A549 (cell line): ENCODE results near the gene CISTR. TPM values are rescaled to one million over a fixed set of nuclear protein-coding genes. Genes with fewer than 3 reads are reported as not detected.
A peak's percentile ranks its signal among the peaks of the same experiment; 100 is the strongest.

Experiments
- ATAC-seq, 2 experiments: fragments of 200-7000 bp in 1 of 2; fragments of >200 bp in 1 of 2; cut with Nextera tagmentation in 1 of 2; cut with Tn5 transposase in 1 of 2; 3 replicates each; pipeline versions ENCODE4 v1.8.0 to v1.9.1; 2018 to 2020; ENCODE audit warnings: mild to moderate bottlenecking in 1 of 2, moderate library complexity in 1 of 2
- CTCF ChIA-PET: fragments of 300-600 bp; sonication (Branson Sonifier 250); formaldehyde crosslinking; extraction: SDS; loops from one replicate; lab custom pipeline; 2021; ENCODE audit warnings: antibody characterized with exemption, inconsistent platforms; lab: Yijun Ruan, JAX
- POLR2A ChIA-PET: fragments of 350-600 bp; formaldehyde crosslinking; extraction: SDS; loops from one replicate; lab custom pipeline; 2021; ENCODE audit warnings: antibody characterized with exemption, inconsistent platforms; lab: Yijun Ruan, JAX
- DNase-seq, 2 experiments: peaks; one replicate each; pipeline versions ENCODE4 v3.0.0 to v3.0.0-alpha.2; 2011 to 2016; ENCODE audit warnings: low read depth in 1 of 2, low spot score in 1 of 2
- FAIRE-seq: peaks from 2 replicates; lab custom pipeline; 2011; peaks lifted over from hg19 to GRCh38; lab: Jason Lieb, UNC
- H3K27ac ChIP-seq, 2 experiments: fragments of >200 bp; sonication (Bioruptor Twin); formaldehyde crosslinking; 3 replicates each; pipeline ENCODE4 v1.5.1; 2016 to 2017
- H3K4me1 ChIP-seq: fragments of >200 bp; sonication (Bioruptor Twin); formaldehyde crosslinking; 3 replicates; pipeline ENCODE4 v1.6.1; 2016
- H3K4me2 ChIP-seq: fragments of >200 bp; sonication (Bioruptor Twin); formaldehyde crosslinking; 3 replicates; pipeline ENCODE4 v1.6.1; 2016
- H3K4me3 ChIP-seq: fragments of >200 bp; sonication (Bioruptor Twin); formaldehyde crosslinking; 3 replicates; pipeline ENCODE4 v1.5.1; 2016
- H3K9me3 ChIP-seq: fragments of >200 bp; sonication (Bioruptor Twin); formaldehyde crosslinking; 3 replicates; pipeline ENCODE4 v1.6.1; 2016
- CTCF ChIP-seq: fragments of >200 bp; sonication (Bioruptor Twin); formaldehyde crosslinking; IDR thresholded peaks from 3 replicates; pipeline ENCODE4 v1.5.1; 2016
- EHF ChIP-seq: fragments of 250-450 bp; sonication (Bioruptor Pico); IDR thresholded peaks from 2 replicates; pipeline ENCODE4 v1.5.0; 2020; ENCODE audit warnings: mild to moderate bottlenecking
- FOSL2 ChIP-seq, 2 experiments: fragments of 450-650 bp in 1 of 2; fragments of >200 bp in 1 of 2; sonication (Bioruptor Twin) in 1 of 2; formaldehyde crosslinking; IDR thresholded peaks; 2 replicates each; pipeline versions ENCODE4 v1.5.0 to v1.6.1; 2016 to 2020; ENCODE audit warnings: mild to moderate bottlenecking in 1 of 2, moderate library complexity in 1 of 2
- HOXB13 ChIP-seq: fragments of 250-450 bp; sonication (Bioruptor Pico); IDR thresholded peaks from 2 replicates; pipeline ENCODE4 v1.5.0; 2020; ENCODE audit warnings: low read depth, mild to moderate bottlenecking, moderate library complexity
- JUN ChIP-seq, 2 experiments: fragments of >200 bp; sonication (Bioruptor Twin); formaldehyde crosslinking; IDR thresholded peaks; 2 replicates in 1 of 2; 3 replicates in 1 of 2; pipeline ENCODE4 v1.6.1; 2016 to 2017
- MYC ChIP-seq: IDR thresholded peaks from 2 replicates; pipeline ENCODE4 v1.6.1; 2012; ENCODE audit warnings: mild to moderate bottlenecking, inconsistent platforms, low read length, improper control_type of control experiment, borderline replicate concordance
- POLR2A ChIP-seq: IDR thresholded peaks from 2 replicates; pipeline ENCODE4 v1.6.1; 2012; ENCODE audit warnings: mild to moderate bottlenecking, low read length
- POLR2AphosphoS2 ChIP-seq: conservative IDR thresholded peaks from 2 replicates; pipeline ENCODE4 v1.6.1; 2012; ENCODE audit warnings: low read length, improper control_type of control experiment, inconsistent platforms
- RAD21 ChIP-seq, 2 experiments: fragments of >200 bp in 1 of 2; sonication (Bioruptor Twin) in 1 of 2; formaldehyde crosslinking in 1 of 2; IDR thresholded peaks in 1 of 2; conservative IDR thresholded peaks in 1 of 2; 2 replicates in 1 of 2; 3 replicates in 1 of 2; pipeline ENCODE4 v1.6.1; 2012 to 2018; ENCODE audit warnings: inconsistent platforms in 1 of 2
- RCOR1 ChIP-seq: fragments of 150-350 bp; IDR thresholded peaks from 2 replicates; pipeline ENCODE4 v1.6.1; 2014; ENCODE audit warnings: antibody characterized with exemption, low read length, low read depth
- SMC3 ChIP-seq: fragments of >200 bp; sonication (Bioruptor Twin); formaldehyde crosslinking; IDR thresholded peaks from 3 replicates; pipeline ENCODE4 v1.6.1; 2018; ENCODE audit warnings: inconsistent platforms
- ZC3H11A ChIP-seq: fragments of 450-650 bp; IDR thresholded peaks from 2 replicates; pipeline ENCODE4 v1.6.1; 2014; ENCODE audit warnings: antibody characterized with exemption, mild to moderate bottlenecking
- ZFP36 ChIP-seq: fragments of 450-650 bp; IDR thresholded peaks from 2 replicates; pipeline ENCODE4 v1.6.1; 2014; ENCODE audit warnings: borderline replicate concordance; ENCODE audit not compliant: partially characterized antibody
- WGBS: methylation state at CpG from one replicate; pipeline ENCODE4 v1.1.6; 2017; ENCODE audit errors: missing lambda C conversion rate; 5-methylcytosine and 5-hydroxymethylcytosine counted together
- polyA plus RNA-seq, 4 experiments: library from polyadenylated mRNA; depleted of rRNA in 3 of 4; stranded (reverse); fragments of >200 nt; fragmentation: RNase III in 1 of 4; extraction: RNeasy Plus Mini Kit Qiagen cat#74134 plus additional on column Dnase treatment in 1 of 4; gene quantifications; 2 replicates in 3 of 4; 3 replicates in 1 of 4; pipeline ENCODE4 v1.2.3, GENCODE V29; 2011 to 2017

Gene CISTR
- polyA plus RNA-seq, 2 of the 4 experiments (the other 2 are of a cell fraction), result not detected

- H3K4me2 ChIP-seq, result peak overlapping the region; percentile 37; the same call in 2 of the 3 replicates
- FAIRE-seq, result no peak
Measured at GRCh38 chr12:53743266-53744129, 8.3 kb downstream of the CISTR start.

GRCh38 chr12:53740130-53740491 lies 11.7 kb downstream of the CISTR start:
- Histone ChIP-seq H3K4me3 (no peak overlapping the region), H3K4me2 (no peak overlapping the region), H3K4me1 (no peaks in the 10 kb centered on the region), H3K9me3 (no peaks in the 10 kb centered on the region), H3K27ac (no peak overlapping the region)
- no peak for TF ChIP-seq EHF (CRISPR knock-in tag)
- peak; percentile 51 for TF ChIP-seq ZFP36
- no peak for TF ChIP-seq POLR2A
- ATAC-seq (no peak), DNase-seq (no peak), FAIRE-seq (peak; percentile 18)
- ChIA-PET CTCF (interaction anchor here (0.8 to 24.8 kb wide), 5 partner anchors 9 to 452 kb away, joined by 3 to 833 read pairs (median 4); partner anchors contain the start of gene CISTR), POLR2A (no interaction called here)
- 83% methylated on average over 3 of the region's 3 CpGs for WGBS

More at GRCh38 chr12:53743266-53744129, 8.3 kb downstream of the CISTR start:
- TF ChIP-seq HOXB13 (no peak), JUN (IDR thresholded peaks at IDR 0.05) (no peak), RCOR1 (no peak), SMC3 (peak; percentile 75), RAD21 (conservative IDR thresholded peaks at IDR 0.05 in 1 of 2, IDR thresholded peaks at IDR 0.05 in 1 of 2) (peak; percentile 67 to 77), CTCF (peak; percentile 78), FOSL2 (IDR thresholded peaks at IDR 0.05) (no peak), FOSL2 (CRISPR knock-in tag; IDR thresholded peaks at IDR 0.05) (no peak)
- no peak overlapping the region for H3K4me3 ChIP-seq
- peak; percentile 43 to 77 for ATAC-seq
- ChIA-PET CTCF (interaction anchor here (0.6 to 24.8 kb wide), 41 partner anchors 12 to 471 kb away, joined by 3 to 833 read pairs (median 4); partner anchors contain the start of genes ATP5MC2, CALCOCO1, CISTR and HOXC10), POLR2A (interaction anchor here (1.1 kb wide), 1 partner anchor 35 kb away, joined by 3 read pairs; no protein-coding TSS in a partner anchor)
- no peaks in the 10 kb centered on the region for H3K9me3 ChIP-seq
- H3K4me1 ChIP-seq, result no peaks in the 10 kb centered on the region
- DNase-seq, result peak; percentile 60 to 88
- 0 out of 6 replicates have a peak overlapping the region, but pooled peaks of 1 of the 2 experiments have one; percentile 16 for H3K27ac ChIP-seq
- WGBS, result 13% methylated on average over 16 of the region's 16 CpGs

DNA sequence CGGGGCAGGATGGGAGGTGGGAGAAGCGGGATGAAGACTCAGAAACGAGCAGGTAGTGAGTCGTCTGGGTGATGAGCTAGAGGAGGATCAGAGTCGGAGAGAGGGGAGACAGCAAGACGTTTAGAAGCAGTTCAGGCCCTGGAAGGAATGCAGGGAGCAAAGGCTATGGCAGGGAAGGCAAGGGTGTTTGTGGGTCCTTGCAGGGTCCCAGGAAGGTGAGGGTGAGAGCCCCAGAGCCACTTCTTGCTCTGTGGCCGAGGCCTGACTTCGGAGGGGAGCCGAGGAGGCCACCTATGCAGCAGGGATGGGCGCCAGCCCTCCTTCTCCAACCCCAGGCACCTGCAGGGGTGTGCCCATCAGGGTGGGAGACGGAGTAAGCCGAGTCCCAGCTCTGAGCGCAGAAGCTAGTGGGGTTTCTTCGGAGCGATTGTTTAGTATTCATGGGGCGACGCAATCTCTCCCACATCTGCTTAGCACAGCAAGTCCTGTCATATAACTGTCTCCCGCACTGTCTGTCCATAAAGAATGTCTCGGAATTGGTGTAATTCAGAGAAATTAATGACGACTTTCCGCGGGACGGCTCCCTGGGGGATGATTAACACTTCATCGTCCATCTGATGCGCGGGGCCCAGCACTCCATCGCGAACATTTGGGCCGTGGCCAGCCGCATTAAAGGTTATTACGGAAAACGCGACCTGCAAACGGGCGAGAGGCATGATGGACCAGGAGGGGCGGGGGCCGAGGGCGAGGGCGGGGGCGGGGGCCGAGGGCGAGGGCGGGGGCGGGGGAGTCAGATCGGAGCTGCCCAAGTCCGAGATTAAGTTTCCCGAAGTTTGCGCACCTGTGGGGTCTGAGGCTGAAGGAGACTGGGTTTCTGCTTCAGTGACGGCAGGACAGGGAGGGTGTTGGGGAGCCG lies 12.3 kb downstream of the CISTR start:
- FAIRE-seq, result no peak
- Histone ChIP-seq H3K4me1 (no peaks in the 10 kb centered on the region), H3K27ac (no peak overlapping the region), H3K4me2 (no peak overlapping the region), H3K9me3 (no peaks in the 10 kb centered on the region), H3K4me3 (no peak overlapping the region)
- no peak for DNase-seq
- CTCF ChIA-PET, result interaction anchor here (0.8 to 24.8 kb wide), 6 partner anchors 9 to 452 kb away, joined by 3 to 833 read pairs (median 4); partner anchors contain the start of genes CALCOCO1 and CISTR
- POLR2A ChIA-PET, result no interaction called here
- 59% methylated on average over 43 of the region's 50 CpGs for WGBS
- ATAC-seq, result no peak
- TF ChIP-seq ZC3H11A (no peak), MYC (no peak), POLR2AphosphoS2 (no peak)
